HEK293 (cell line): ENCODE data around the gene ZCCHC12.

Experiments
- CTCF ChIA-PET: fragments of 350-600 bp; formaldehyde crosslinking; extraction: SDS; loops from one replicate; lab custom pipeline; 2021; ENCODE audit warnings: antibody characterized with exemption; lab: Yijun Ruan, JAX
- POLR2A ChIA-PET: fragments of 300-600 bp; formaldehyde crosslinking; extraction: SDS; loops from one replicate; lab custom pipeline; 2020; ENCODE audit warnings: antibody characterized with exemption, inconsistent platforms; lab: Yijun Ruan, JAX
- H3K27ac ChIP-seq: fragments of 200-500 bp; sonication (Bioruptor generic); 2 replicates; pipeline ENCODE4 v1.5.1; 2014; ENCODE audit warnings: low read depth, low read length, control low read depth, inconsistent platforms; ENCODE audit errors: extremely low read depth
- H3K36me3 ChIP-seq, 2 experiments: fragments of 200-500 bp in 1 of 2; sonication (Bioruptor generic) in 1 of 2; 1 replicate in 1 of 2; 2 replicates in 1 of 2; pipeline ENCODE4 v1.5.1; 2014 to 2017; ENCODE audit warnings: inconsistent platforms in 2 of 2, low read length in 2 of 2; ENCODE audit not compliant: control insufficient read depth in 2 of 2, insufficient read depth in 1 of 2
- H3K4me1 ChIP-seq: fragments of 200-500 bp; sonication (Bioruptor generic); 2 replicates; pipeline ENCODE4 v1.5.1; 2014; ENCODE audit warnings: mild to moderate bottlenecking, low read length, inconsistent platforms; ENCODE audit not compliant: control insufficient read depth, insufficient read depth
- H3K4me3 ChIP-seq: 2 replicates; pipeline ENCODE4 v1.5.1; 2011; ENCODE audit warnings: low read depth, mild to moderate bottlenecking, control low read depth, low read length, moderate library complexity
- H3K9me3 ChIP-seq: fragments of 200-500 bp; sonication (Bioruptor generic); 2 replicates; pipeline ENCODE4 v1.5.1; 2014; ENCODE audit warnings: low read depth, low read length, inconsistent platforms; ENCODE audit not compliant: control insufficient read depth, insufficient read depth
- GLIS2 ChIP-seq: fragments of 450-650 bp; formaldehyde crosslinking; IDR thresholded peaks from 2 replicates; pipeline ENCODE4 v1.5.1; 2016; ENCODE audit warnings: missing biosample characterization, missing genetic modification characterization
- TSHZ1 ChIP-seq: fragments of 450-650 bp; formaldehyde crosslinking; IDR thresholded peaks from 2 replicates; pipeline ENCODE4 v1.5.1; 2016; ENCODE audit warnings: missing biosample characterization, missing genetic modification characterization, borderline replicate concordance
- ZBTB21 ChIP-seq: fragments of 450-650 bp; formaldehyde crosslinking; IDR thresholded peaks from 2 replicates; pipeline ENCODE4 v1.5.1; 2017; ENCODE audit warnings: missing biosample characterization, missing genetic modification characterization
- ZBTB26 ChIP-seq: fragments of 450-650 bp; formaldehyde crosslinking; optimal IDR thresholded peaks from 2 replicates; pipeline ENCODE3; 2016; ENCODE audit warnings: missing biosample characterization, mild to moderate bottlenecking, missing genetic modification characterization
- ZBTB6 ChIP-seq: fragments of 450-650 bp; formaldehyde crosslinking; IDR thresholded peaks from 2 replicates; pipeline ENCODE4 v1.5.1; 2017; ENCODE audit warnings: missing biosample characterization, missing genetic modification characterization
- ZNF214 ChIP-seq: fragments of 450-650 bp; formaldehyde crosslinking; IDR thresholded peaks from 2 replicates; pipeline ENCODE4 v1.5.1; 2017; ENCODE audit warnings: missing biosample characterization, mild to moderate bottlenecking, missing genetic modification characterization, borderline replicate concordance
- ZNF354C ChIP-seq: fragments of 450-650 bp; formaldehyde crosslinking; IDR thresholded peaks from 2 replicates; pipeline ENCODE4 v1.5.1; 2016; ENCODE audit warnings: missing biosample characterization, missing genetic modification characterization, low read depth, borderline replicate concordance
- ZNF621 ChIP-seq: fragments of 450-650 bp; formaldehyde crosslinking; IDR thresholded peaks from 2 replicates; pipeline ENCODE4 v1.5.1; 2017; ENCODE audit warnings: missing biosample characterization, missing genetic modification characterization
- TF ChIP-seq, protein P1 (sequence below): fragments of 450-650 bp; formaldehyde crosslinking; IDR thresholded peaks from 2 replicates; pipeline ENCODE4 v1.5.1; 2016; ENCODE audit warnings: missing biosample characterization, missing genetic modification characterization
- TF ChIP-seq, protein P2 (sequence below): fragments of 450-650 bp; formaldehyde crosslinking; IDR thresholded peaks from 2 replicates; pipeline ENCODE4 v1.5.1; 2016; ENCODE audit warnings: missing biosample characterization, missing genetic modification characterization

ZCCHC12 gene

DNA sequence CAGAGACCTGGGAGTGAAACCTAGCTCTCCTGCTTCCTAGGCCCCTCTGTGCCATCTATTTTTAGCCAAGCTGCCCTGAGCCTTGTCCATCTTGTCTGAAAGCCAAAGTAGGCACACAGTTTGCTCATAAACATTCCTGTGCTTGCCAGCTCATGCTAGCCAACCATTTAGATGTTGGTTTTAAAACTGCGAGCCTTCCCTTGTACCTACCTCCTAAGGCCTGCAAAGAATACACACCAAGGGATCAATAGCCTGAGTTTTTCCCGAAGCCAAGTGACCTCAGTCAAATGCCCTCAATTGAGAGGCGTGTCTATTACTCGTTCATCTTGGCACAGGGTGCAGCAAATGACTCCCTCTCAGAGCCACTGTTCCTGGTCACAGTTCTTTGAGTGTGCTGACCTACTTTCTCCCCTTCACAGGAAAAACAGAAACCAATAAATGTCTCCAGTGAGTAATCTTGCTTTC, 48.5 kb downstream of the ZCCHC12 start:
- TF ChIP-seq ZNF354C (tag by site-specific recombination) (no peak), GLIS2 (tag by site-specific recombination) (no peak), ZBTB26 (tag by site-specific recombination) (no peak), ZNF214 (no peak), ZBTB21 (tag by site-specific recombination) (no peak), TSHZ1 (tag by site-specific recombination) (no peak), ZBTB6 (no peak), ZNF621 (tag by site-specific recombination) (no peak)
- TF ChIP-seq, protein P1, sequence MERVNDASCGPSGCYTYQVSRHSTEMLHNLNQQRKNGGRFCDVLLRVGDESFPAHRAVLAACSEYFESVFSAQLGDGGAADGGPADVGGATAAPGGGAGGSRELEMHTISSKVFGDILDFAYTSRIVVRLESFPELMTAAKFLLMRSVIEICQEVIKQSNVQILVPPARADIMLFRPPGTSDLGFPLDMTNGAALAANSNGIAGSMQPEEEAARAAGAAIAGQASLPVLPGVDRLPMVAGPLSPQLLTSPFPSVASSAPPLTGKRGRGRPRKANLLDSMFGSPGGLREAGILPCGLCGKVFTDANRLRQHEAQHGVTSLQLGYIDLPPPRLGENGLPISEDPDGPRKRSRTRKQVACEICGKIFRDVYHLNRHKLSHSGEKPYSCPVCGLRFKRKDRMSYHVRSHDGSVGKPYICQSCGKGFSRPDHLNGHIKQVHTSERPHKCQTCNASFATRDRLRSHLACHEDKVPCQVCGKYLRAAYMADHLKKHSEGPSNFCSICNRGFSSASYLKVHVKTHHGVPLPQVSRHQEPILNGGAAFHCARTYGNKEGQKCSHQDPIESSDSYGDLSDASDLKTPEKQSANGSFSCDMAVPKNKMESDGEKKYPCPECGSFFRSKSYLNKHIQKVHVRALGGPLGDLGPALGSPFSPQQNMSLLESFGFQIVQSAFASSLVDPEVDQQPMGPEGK (tag by site-specific recombination): no peak
- TF ChIP-seq, protein P2, sequence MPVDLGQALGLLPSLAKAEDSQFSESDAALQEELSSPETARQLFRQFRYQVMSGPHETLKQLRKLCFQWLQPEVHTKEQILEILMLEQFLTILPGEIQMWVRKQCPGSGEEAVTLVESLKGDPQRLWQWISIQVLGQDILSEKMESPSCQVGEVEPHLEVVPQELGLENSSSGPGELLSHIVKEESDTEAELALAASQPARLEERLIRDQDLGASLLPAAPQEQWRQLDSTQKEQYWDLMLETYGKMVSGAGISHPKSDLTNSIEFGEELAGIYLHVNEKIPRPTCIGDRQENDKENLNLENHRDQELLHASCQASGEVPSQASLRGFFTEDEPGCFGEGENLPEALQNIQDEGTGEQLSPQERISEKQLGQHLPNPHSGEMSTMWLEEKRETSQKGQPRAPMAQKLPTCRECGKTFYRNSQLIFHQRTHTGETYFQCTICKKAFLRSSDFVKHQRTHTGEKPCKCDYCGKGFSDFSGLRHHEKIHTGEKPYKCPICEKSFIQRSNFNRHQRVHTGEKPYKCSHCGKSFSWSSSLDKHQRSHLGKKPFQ (tag by site-specific recombination): no peak
- no peaks in the 10 kb centered on the region for H3K4me1 ChIP-seq
- ChIA-PET CTCF (interaction anchor here (1.4 kb wide), 1 partner anchor 24 kb away, joined by 4 read pairs; no protein-coding TSS in a partner anchor), POLR2A (no interaction called here)
- no peaks in the 10 kb centered on the region for H3K9me3 ChIP-seq
- H3K4me3 ChIP-seq: no peak overlapping the region
- no peak overlapping the region for H3K27ac ChIP-seq
- no peaks in the 10 kb centered on the region for H3K36me3 ChIP-seq
